NCI-H1092 (cell line): ENCODE results near the gene SNX6.
A peak's percentile ranks its signal among the peaks of the same experiment; 100 is the strongest.
"Not testable (repeated sequence)": the region's sequence is repeated elsewhere in the genome, so short reads cannot be mapped to it uniquely, and the experiment has no call there.

Source experiments
- DNase-seq: peaks from one replicate; lab custom pipeline; 2025; lab: John Stamatoyannopoulos, UW

The SNX6 gene

GRCh38 chr14:34629657-34630529 is at the start of gene SNX6:
Gene SNX6, minus strand, starts transcription at chr14:34630148. Its CDS starts 32 bp downstream, at chr14:34630116.
- DNase-seq: peak; percentile 80

- no peak for DNase-seq
Measured at GRCh38 chr14:34678735-34679134, 48.8 kb upstream of the SNX6 start.

- no peak for DNase-seq
Measured at GRCh38 chr14:34678306-34678705, 48.4 kb upstream of the SNX6 start.

GRCh38 chr14:34676516-34677211 is 46.7 kb upstream of the SNX6 start:
- peak; percentile 8 for DNase-seq

GRCh38 chr14:34673702-34674101 is 43.8 kb upstream of the SNX6 start:
- no peak for DNase-seq

- no peak for DNase-seq
Measured at GRCh38 chr14:34671716-34672115, 41.8 kb upstream of the SNX6 start.

- no peak for DNase-seq
Measured at GRCh38 chr14:34668111-34668510, 38.2 kb upstream of the SNX6 start.

GRCh38 chr14:34667007-34667406 is 37.1 kb upstream of the SNX6 start:
- DNase-seq: no peak

- no peak for DNase-seq
Measured at GRCh38 chr14:34665785-34666435, 36.0 kb upstream of the SNX6 start.

- no peak for DNase-seq
Measured at GRCh38 chr14:34662561-34663088, 32.7 kb upstream of the SNX6 start.

- DNase-seq: no peak
Measured at GRCh38 chr14:34660796-34661195, 30.8 kb upstream of the SNX6 start.

GRCh38 chr14:34655959-34656358 is 26.0 kb upstream of the SNX6 start:
- DNase-seq: no peak

- DNase-seq: not testable (repeated sequence)
Measured at GRCh38 chr14:34653073-34653472, 23.1 kb upstream of the SNX6 start.

- not testable (repeated sequence) for DNase-seq
Measured at GRCh38 chr14:34652348-34652747, 22.4 kb upstream of the SNX6 start.

GRCh38 chr14:34650786-34651584 is 21.0 kb upstream of the SNX6 start:
- DNase-seq: no peak

- DNase-seq: not testable (repeated sequence)
Measured at GRCh38 chr14:34650006-34650405, 20.1 kb upstream of the SNX6 start.

GRCh38 chr14:34649344-34649743 is 19.4 kb upstream of the SNX6 start:
- DNase-seq: no peak

- DNase-seq: no peak
Measured at GRCh38 chr14:34646570-34647255, 16.8 kb upstream of the SNX6 start.

- DNase-seq: no peak
Measured at GRCh38 chr14:34643361-34643760, 13.4 kb upstream of the SNX6 start.

GRCh38 chr14:34642595-34642994 is 12.6 kb upstream of the SNX6 start:
- no peak for DNase-seq

GRCh38 chr14:34640826-34641225 is 10.9 kb upstream of the SNX6 start:
- no peak for DNase-seq
